ENCODE measurements around the gene PDE1A.

GRCh38 chr2:182134201-182134600 is 292.6 kb downstream of the PDE1A start:
- no peak for TF ChIP-seq CTCF (conservative IDR thresholded peaks at IDR 0.05; ENCODE audit: low read depth, low read length)
- no peak for TF ChIP-seq EZH2 (IDR thresholded peaks at IDR 0.05; ENCODE audit: borderline replicate concordance, low read depth, low read length, poor library complexity, severe bottlenecking)
